Gastroesophageal sphincter (tissue), 4 donors: ENCODE results near the gene NEK1. TPM values are rescaled to one million over a fixed set of nuclear protein-coding genes. Genes with fewer than 3 reads are reported as not detected.

Source experiments
- ATAC-seq: fragments of 150-250 bp; one replicate; pipeline ENCODE4 v1.9.1; 2016; ENCODE audit warnings: mild to moderate bottlenecking, moderate library complexity
- H3K27ac ChIP-seq, 4 donors: fragments of 200-600 bp; sonication (generic) in 3 of 4; 1 replicate in 3 of 4; 2 replicates in 1 of 4; pipeline ENCODE4 v1.5.1; 2016 to 2019
- H3K27me3 ChIP-seq: fragments of 200-600 bp; sonication (generic); one replicate; pipeline ENCODE4 v1.5.1; 2019
- H3K36me3 ChIP-seq, 2 donors: fragments of 200-600 bp; sonication (generic); one replicate each; pipeline ENCODE4 v1.5.1; 2019; ENCODE audit warnings: control low read depth in 1 of 2
- H3K4me1 ChIP-seq, 3 donors: fragments of 200-600 bp; sonication (generic); 1 replicate in 2 of 3; 2 replicates in 1 of 3; pipeline ENCODE4 v1.5.1; 2016 to 2019; ENCODE audit warnings: control low read depth in 2 of 3
- H3K4me3 ChIP-seq, 2 donors: fragments of 200-600 bp; sonication (generic); one replicate each; pipeline ENCODE4 v1.5.1; 2019; ENCODE audit warnings: mild to moderate bottlenecking in 1 of 2, moderate library complexity in 1 of 2
- H3K9me3 ChIP-seq, 3 donors: fragments of 200-600 bp; sonication (generic); one replicate each; pipeline ENCODE4 v1.5.1; 2017 to 2019; ENCODE audit warnings: control low read depth in 2 of 3
- EP300 ChIP-seq: sonication (generic); formaldehyde crosslinking; IDR thresholded peaks from one replicate; pipeline ENCODE4 v1.6.1; 2017; ENCODE audit warnings: antibody characterized with exemption, mild to moderate bottlenecking
- POLR2A ChIP-seq, 2 donors: fragments of 450-650 bp; IDR thresholded peaks; one replicate each; pipeline ENCODE4 v1.6.1; 2017; ENCODE audit warnings: antibody characterized with exemption in 2 of 2, mild to moderate bottlenecking in 2 of 2, moderate library complexity in 1 of 2
- POLR2AphosphoS5 ChIP-seq: sonication (generic); formaldehyde crosslinking; IDR thresholded peaks from one replicate; pipeline ENCODE4 v1.6.1; 2017; ENCODE audit warnings: antibody characterized with exemption
- WGBS, 2 donors: methylation state at CpG; one replicate each; pipeline ENCODE4 v1.1.5; 2018; ENCODE audit warnings: low coverage in 1 of 2; 5-methylcytosine and 5-hydroxymethylcytosine counted together
- total RNA-seq, 4 donors: library from RNA; depleted of rRNA; stranded (reverse); fragments of >200 nt; gene quantifications; one replicate each; pipeline ENCODE4 v1.1.0, GENCODE V29; 2016
- TF ChIP-seq, protein P1 (sequence below), 4 experiments: fragments of 200-600 bp in 2 of 4; fragments of 450-650 bp in 2 of 4; sonication (generic) in 1 of 4; IDR thresholded peaks; one replicate each; pipeline ENCODE4 v1.5.1; 2017 to 2019; ENCODE audit warnings: antibody characterized with exemption in 4 of 4, mild to moderate bottlenecking in 2 of 4, moderate library complexity in 2 of 4

Gene NEK1
- total RNA-seq, 4 donors from 2014 or later: 9.1 to 21.4 (median 12.3) TPM

DNA sequence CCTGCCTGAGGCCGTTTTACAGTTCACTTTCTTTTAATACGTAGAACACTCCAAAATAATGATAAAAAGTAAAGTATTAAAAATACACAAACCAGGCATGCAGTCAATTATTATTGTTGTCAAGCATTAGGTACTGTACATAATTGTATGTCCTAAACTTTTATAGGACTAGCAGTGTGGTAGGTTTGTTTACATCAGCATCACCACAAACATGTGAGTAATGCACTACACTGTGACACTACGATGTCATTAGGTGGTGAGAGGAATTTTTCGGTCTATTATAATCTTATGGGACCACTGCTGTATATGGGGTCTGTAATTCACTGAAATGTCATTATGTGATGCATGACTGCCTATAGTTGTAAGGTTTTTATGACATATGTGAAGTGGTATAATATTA, 192.1 kb downstream of the NEK1 start:
- WGBS, 2 donors: 100% methylated on average over 4 of the region's 4 CpGs
- Histone ChIP-seq H3K9me3 (no peaks in the 10 kb centered on the region), H3K4me3 (no peak overlapping the region), H3K4me1 (no peaks in the 10 kb centered on the region), H3K36me3 (peaks cover 0 to 56% of the 10 kb centered on the region in 2 donors), H3K27ac (no peak overlapping the region), H3K27me3 (no peaks in the 10 kb centered on the region)
- ATAC-seq: no peak
- TF ChIP-seq EP300: no peak
- TF ChIP-seq, protein P1, sequence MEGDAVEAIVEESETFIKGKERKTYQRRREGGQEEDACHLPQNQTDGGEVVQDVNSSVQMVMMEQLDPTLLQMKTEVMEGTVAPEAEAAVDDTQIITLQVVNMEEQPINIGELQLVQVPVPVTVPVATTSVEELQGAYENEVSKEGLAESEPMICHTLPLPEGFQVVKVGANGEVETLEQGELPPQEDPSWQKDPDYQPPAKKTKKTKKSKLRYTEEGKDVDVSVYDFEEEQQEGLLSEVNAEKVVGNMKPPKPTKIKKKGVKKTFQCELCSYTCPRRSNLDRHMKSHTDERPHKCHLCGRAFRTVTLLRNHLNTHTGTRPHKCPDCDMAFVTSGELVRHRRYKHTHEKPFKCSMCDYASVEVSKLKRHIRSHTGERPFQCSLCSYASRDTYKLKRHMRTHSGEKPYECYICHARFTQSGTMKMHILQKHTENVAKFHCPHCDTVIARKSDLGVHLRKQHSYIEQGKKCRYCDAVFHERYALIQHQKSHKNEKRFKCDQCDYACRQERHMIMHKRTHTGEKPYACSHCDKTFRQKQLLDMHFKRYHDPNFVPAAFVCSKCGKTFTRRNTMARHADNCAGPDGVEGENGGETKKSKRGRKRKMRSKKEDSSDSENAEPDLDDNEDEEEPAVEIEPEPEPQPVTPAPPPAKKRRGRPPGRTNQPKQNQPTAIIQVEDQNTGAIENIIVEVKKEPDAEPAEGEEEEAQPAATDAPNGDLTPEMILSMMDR (IDR thresholded peaks at IDR 0.05): no peak
- TF ChIP-seq POLR2AphosphoS5: no peak
- no peak for TF ChIP-seq POLR2A (IDR thresholded peaks at IDR 0.05)

GRCh38 chr4:169418846-169419245, 193.5 kb downstream of the NEK1 start:
- Histone ChIP-seq H3K27ac (no peak overlapping the region), H3K9me3 (no peaks in the 10 kb centered on the region), H3K4me3 (no peak overlapping the region), H3K27me3 (no peaks in the 10 kb centered on the region), H3K4me1 (no peaks in the 10 kb centered on the region), H3K36me3 (peaks cover 0 to 42% of the 10 kb centered on the region in 2 donors)
- TF ChIP-seq POLR2A (IDR thresholded peaks at IDR 0.05) (no peak), EP300 (no peak)
- no peak for ATAC-seq

- WGBS, 2 donors: 75 to 85% methylated on average over 1 of the region's 1 CpG
- no peak for ATAC-seq
- Histone ChIP-seq H3K9me3 (no peaks in the 10 kb centered on the region), H3K27ac (no peak overlapping the region), H3K27me3 (no peaks in the 10 kb centered on the region), H3K4me1 (no peaks in the 10 kb centered on the region), H3K36me3 (peaks cover 0 to 33% of the 10 kb centered on the region in 2 donors), H3K4me3 (no peak overlapping the region)
- TF ChIP-seq EP300: no peak
- TF ChIP-seq POLR2A (IDR thresholded peaks at IDR 0.05): no peak
- TF ChIP-seq POLR2AphosphoS5: no peak
- TF ChIP-seq, protein P1 (IDR thresholded peaks at IDR 0.05): no peak
Measured at GRCh38 chr4:169417629-169418282, 194.6 kb downstream of the NEK1 start.

GRCh38 chr4:169416997-169417396, 195.4 kb downstream of the NEK1 start:
- TF ChIP-seq POLR2AphosphoS5 (no peak), EP300 (no peak), POLR2A (IDR thresholded peaks at IDR 0.05) (no peak)
- TF ChIP-seq, protein P1 (IDR thresholded peaks at IDR 0.05): no peak

DNA sequence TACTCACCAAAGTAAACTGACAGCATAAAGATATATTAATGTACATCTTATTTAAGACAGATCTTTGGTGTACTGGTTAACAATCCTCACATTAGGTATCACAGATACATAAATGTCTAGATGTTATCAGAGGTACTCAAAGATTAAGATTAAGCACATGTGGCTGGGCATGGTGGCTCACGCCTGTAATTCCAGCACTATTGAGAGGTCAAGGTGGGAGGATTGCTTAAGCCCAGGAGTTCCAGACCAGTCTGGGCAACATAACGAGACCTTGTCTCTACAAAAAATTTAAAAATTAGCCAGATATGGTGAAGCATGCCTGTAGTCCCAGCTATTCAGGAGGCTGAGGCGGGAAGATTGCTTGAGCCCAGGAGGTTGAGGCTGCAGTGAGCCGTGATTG, 195.9 kb downstream of the NEK1 start:
- no peaks in the 10 kb centered on the region for H3K4me1 ChIP-seq
- H3K9me3 ChIP-seq: no peaks in the 10 kb centered on the region
- no peaks in the 10 kb centered on the region for H3K27me3 ChIP-seq
- ATAC-seq: no peak
- TF ChIP-seq, protein P1 (IDR thresholded peaks at IDR 0.05): no peak
- TF ChIP-seq POLR2AphosphoS5: no peak
- no peak for TF ChIP-seq POLR2A (IDR thresholded peaks at IDR 0.05)
- no peak for TF ChIP-seq EP300
- no peak overlapping the region for H3K27ac ChIP-seq
- no peak overlapping the region for H3K4me3 ChIP-seq
- 88 to 100% methylated on average over 4 of the region's 4 CpGs for WGBS, 2 donors
- H3K36me3 ChIP-seq: peaks cover 0 to 21% of the 10 kb centered on the region in 2 donors

More at GRCh38 chr4:169416997-169417396, 195.4 kb downstream of the NEK1 start:
- Histone ChIP-seq H3K27ac (no peak overlapping the region), H3K4me3 (no peak overlapping the region), H3K9me3 (no peaks in the 10 kb centered on the region), H3K36me3 (peaks cover 0 to 25% of the 10 kb centered on the region in 2 donors), H3K4me1 (no peaks in the 10 kb centered on the region), H3K27me3 (no peaks in the 10 kb centered on the region)
- no peak for ATAC-seq
